GF-D8 (cell line): ENCODE measurements around the gene FOXO6.
A peak's percentile ranks its signal among the peaks of the same experiment; 100 is the strongest.

ENCODE experiments used
- DNase-seq: peaks from one replicate; lab custom pipeline; 2025; lab: John Stamatoyannopoulos, UW

Gene FOXO6

GRCh38 chr1:41351262-41352151, 9.7 kb upstream of the FOXO6 start:
- DNase-seq, result no peak

- peak; percentile 42 for DNase-seq
Measured at GRCh38 chr1:41353744-41354143, 7.5 kb upstream of the FOXO6 start.

GRCh38 chr1:41354956-41355355, 6.3 kb upstream of the FOXO6 start:
- DNase-seq, result no peak

GRCh38 chr1:41355356-41355755, 5.9 kb upstream of the FOXO6 start:
- no peak for DNase-seq

- no peak for DNase-seq
Measured at GRCh38 chr1:41355761-41356160, 5.5 kb upstream of the FOXO6 start.

GRCh38 chr1:41356752-41357151, 4.5 kb upstream of the FOXO6 start:
- DNase-seq, result no peak

GRCh38 chr1:41357451-41358101, 3.7 kb upstream of the FOXO6 start:
- DNase-seq, result no peak

GRCh38 chr1:41358131-41359021, 2.9 kb upstream of the FOXO6 start:
- DNase-seq, result no peak

GRCh38 chr1:41359211-41360073, 1.8 kb upstream of the FOXO6 start:
- DNase-seq, result no peak

- no peak for DNase-seq
Measured at GRCh38 chr1:41360074-41360785, 1.0 kb upstream of the FOXO6 start.

- DNase-seq, result no peak
Measured at GRCh38 chr1:41361495-41362356, 492 bp downstream of the FOXO6 start.

GRCh38 chr1:41362357-41362721, 1.1 kb downstream of the FOXO6 start:
- DNase-seq, result no peak

- DNase-seq, result no peak
Measured at GRCh38 chr1:41362749-41363590, 1.7 kb downstream of the FOXO6 start.

GRCh38 chr1:41363591-41364320, 2.5 kb downstream of the FOXO6 start:
- no peak for DNase-seq

GRCh38 chr1:41364442-41365319, 3.4 kb downstream of the FOXO6 start:
- no peak for DNase-seq

GRCh38 chr1:41365320-41365633, 4.0 kb downstream of the FOXO6 start:
- DNase-seq, result no peak

GRCh38 chr1:41365772-41366454, 4.7 kb downstream of the FOXO6 start:
- DNase-seq, result no peak
